Esophagus muscularis mucosa (tissue), 4 donors: ENCODE measurements around the gene FCGR3B.

Experiments
- EP300 ChIP-seq: sonication (generic); formaldehyde crosslinking; IDR thresholded peaks from one replicate; pipeline ENCODE4 v1.6.1; 2017; ENCODE audit warnings: antibody characterized with exemption
- POLR2A ChIP-seq: fragments of 450-650 bp; IDR thresholded peaks from one replicate; pipeline ENCODE4 v1.6.1; 2017; ENCODE audit warnings: antibody characterized with exemption, moderate library complexity, mild to moderate bottlenecking, low read depth
- TF ChIP-seq, protein P1 (sequence below), 3 experiments: fragments of 200-600 bp in 2 of 3; fragments of 450-650 bp in 1 of 3; sonication (generic) in 2 of 3; IDR thresholded peaks; one replicate each; pipeline ENCODE4 v1.5.1; 2017 to 2019; ENCODE audit warnings: antibody characterized with exemption in 3 of 3, mild to moderate bottlenecking in 2 of 3, moderate library complexity in 1 of 3

- TF ChIP-seq EP300, result no peak
- TF ChIP-seq POLR2A, result no peak
- TF ChIP-seq, protein P1, sequence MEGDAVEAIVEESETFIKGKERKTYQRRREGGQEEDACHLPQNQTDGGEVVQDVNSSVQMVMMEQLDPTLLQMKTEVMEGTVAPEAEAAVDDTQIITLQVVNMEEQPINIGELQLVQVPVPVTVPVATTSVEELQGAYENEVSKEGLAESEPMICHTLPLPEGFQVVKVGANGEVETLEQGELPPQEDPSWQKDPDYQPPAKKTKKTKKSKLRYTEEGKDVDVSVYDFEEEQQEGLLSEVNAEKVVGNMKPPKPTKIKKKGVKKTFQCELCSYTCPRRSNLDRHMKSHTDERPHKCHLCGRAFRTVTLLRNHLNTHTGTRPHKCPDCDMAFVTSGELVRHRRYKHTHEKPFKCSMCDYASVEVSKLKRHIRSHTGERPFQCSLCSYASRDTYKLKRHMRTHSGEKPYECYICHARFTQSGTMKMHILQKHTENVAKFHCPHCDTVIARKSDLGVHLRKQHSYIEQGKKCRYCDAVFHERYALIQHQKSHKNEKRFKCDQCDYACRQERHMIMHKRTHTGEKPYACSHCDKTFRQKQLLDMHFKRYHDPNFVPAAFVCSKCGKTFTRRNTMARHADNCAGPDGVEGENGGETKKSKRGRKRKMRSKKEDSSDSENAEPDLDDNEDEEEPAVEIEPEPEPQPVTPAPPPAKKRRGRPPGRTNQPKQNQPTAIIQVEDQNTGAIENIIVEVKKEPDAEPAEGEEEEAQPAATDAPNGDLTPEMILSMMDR (IDR thresholded peaks at IDR 0.05), result no peak
Observed at GRCh38 chr1:161631076-161631475, at the start of gene FCGR3B.
